Iris pigment epithelial cell (primary cell): ENCODE data around the gene ARHGDIA.
A peak's percentile ranks its signal among the peaks of the same experiment; 100 is the strongest.

Experiments used
- DNase-seq: peaks from one replicate; pipeline ENCODE4 v3.0.0-alpha.2; 2011; ENCODE audit warnings: low read depth

Gene ARHGDIA

GRCh38 chr17:81863833-81864768 is 7.0 kb downstream of the ARHGDIA start:
- no peak for DNase-seq

GRCh38 chr17:81863123-81863675 is 7.9 kb downstream of the ARHGDIA start:
- no peak for DNase-seq

GRCh38 chr17:81860756-81861568 is 10.2 kb downstream of the ARHGDIA start:
- peak; percentile 100 for DNase-seq

- peak; percentile 17 for DNase-seq
Measured at GRCh38 chr17:81859906-81860755, 11.0 kb downstream of the ARHGDIA start, which contains the start of gene P4HB. P4HB (minus strand) TSS chr17:81860535; CDS start chr17:81860471, 64 bp downstream.

GRCh38 chr17:81858967-81859905 is 11.9 kb downstream of the ARHGDIA start:
- DNase-seq = peak; percentile 39

- DNase-seq = no peak
Measured at GRCh38 chr17:81858170-81858966, 12.8 kb downstream of the ARHGDIA start.

- DNase-seq = no peak
Measured at GRCh38 chr17:81854974-81855774, 16.0 kb downstream of the ARHGDIA start.

- DNase-seq = no peak
Measured at GRCh38 chr17:81852237-81852636, 18.9 kb downstream of the ARHGDIA start.

GRCh38 chr17:81851423-81851822 is 19.7 kb downstream of the ARHGDIA start:
- no peak for DNase-seq

- DNase-seq = no peak
Measured at GRCh38 chr17:81849457-81849856, 21.7 kb downstream of the ARHGDIA start.

GRCh38 chr17:81846743-81847689 is 24.1 kb downstream of the ARHGDIA start:
- peak; percentile 30 for DNase-seq

GRCh38 chr17:81845881-81846742 is 25.0 kb downstream of the ARHGDIA start:
- no peak for DNase-seq

- DNase-seq = no peak
Measured at GRCh38 chr17:81845361-81845760, 25.8 kb downstream of the ARHGDIA start.

- DNase-seq = no peak
Measured at GRCh38 chr17:81844887-81845286, 26.2 kb downstream of the ARHGDIA start.

- no peak for DNase-seq
Measured at GRCh38 chr17:81844327-81844851, 26.7 kb downstream of the ARHGDIA start.

GRCh38 chr17:81843713-81844326 is 27.3 kb downstream of the ARHGDIA start:
- no peak for DNase-seq
